GM12878 (cell line): ENCODE measurements around the gene USP11. TPM values are rescaled to one million over a fixed set of nuclear protein-coding genes. Genes with fewer than 3 reads are reported as not detected.

Experiments used
- ATAC-seq: fragments of 200-7000 bp; cut with Tn5 transposase; 3 replicates; pipeline ENCODE4 v1.9.1; 2020; ENCODE audit warnings: mild to moderate bottlenecking, moderate library complexity
- BruUV-seq: library from RNA; stranded (reverse); fragments of 400-500 nt; replicated peaks from 2 replicates; lab custom pipeline; 2021; lab: Mats Ljungman, UMichigan
- CTCF ChIA-PET: fragments of 300-600 bp; sonication (Branson Sonifier 250); formaldehyde crosslinking; extraction: SDS; loops from one replicate; lab custom pipeline; 2021; ENCODE audit warnings: inconsistent platforms; lab: Yijun Ruan, JAX
- POLR2A ChIA-PET: fragments of 350-600 bp; formaldehyde crosslinking; extraction: SDS; loops from one replicate; lab custom pipeline; 2021; ENCODE audit warnings: inconsistent platforms; lab: Charles Lee
- RAD21 ChIA-PET: fragments of 300-600 bp; sonication (Branson Sonifier 250); formaldehyde crosslinking; loops from one replicate; lab custom pipeline; 2023; ENCODE audit warnings: antibody characterized with exemption; ENCODE audit not compliant: unreplicated experiment; lab: Charles Lee
- SMC1A ChIA-PET: fragments of 300-600 bp; sonication (Branson Sonifier 250); formaldehyde crosslinking; loops from one replicate; lab custom pipeline; 2023; ENCODE audit not compliant: unreplicated experiment, uncharacterized antibody; lab: Charles Lee
- DNase-seq: peaks from one replicate; pipeline ENCODE4 v3.0.0-alpha.2; 2011; ENCODE audit warnings: low read depth, low spot score
- FAIRE-seq: peaks from 3 replicates; lab custom pipeline; 2011; peaks lifted over from hg19 to GRCh38; lab: Jason Lieb, UNC
- H2AFZ ChIP-seq: 2 replicates; pipeline ENCODE4 v1.6.0; 2011; ENCODE audit warnings: low read depth, low read length, control low read depth; ENCODE audit not compliant: control insufficient read depth
- H3K27ac ChIP-seq: 2 replicates; pipeline ENCODE4 v1.5.1; 2011; ENCODE audit warnings: control low read depth; ENCODE audit not compliant: control insufficient read depth, insufficient read depth
- H3K27me3 ChIP-seq, 2 experiments: replicated peaks in 1 of 2; 2 replicates each; pipeline versions ENCODE4 v1.6.0 to v1.6.1; 2011; ENCODE audit warnings: low read length in 1 of 2; ENCODE audit not compliant: control insufficient read depth in 2 of 2, insufficient read depth in 2 of 2
- H3K36me3 ChIP-seq, 2 experiments: 2 replicates each; pipeline ENCODE4 v1.5.1; 2011; ENCODE audit warnings: low read length in 1 of 2; ENCODE audit not compliant: control insufficient read depth in 2 of 2, insufficient read depth in 2 of 2
- H3K4me1 ChIP-seq: 2 replicates; pipeline ENCODE4 v1.6.1; 2011; ENCODE audit warnings: mild to moderate bottlenecking, low read length, moderate library complexity, mixed read lengths; ENCODE audit not compliant: control insufficient read depth, insufficient read depth
- H3K4me2 ChIP-seq: 2 replicates; pipeline ENCODE4 v1.6.0; 2011; ENCODE audit warnings: control low read depth; ENCODE audit not compliant: control insufficient read depth, insufficient read depth
- H3K4me3 ChIP-seq: fragments of 200-600 bp; sonication (generic); 2 replicates; pipeline ENCODE4 v1.5.1; 2016
- H3K79me2 ChIP-seq: 2 replicates; pipeline ENCODE4 v1.6.0; 2011; ENCODE audit warnings: low read length; ENCODE audit not compliant: control insufficient read depth, insufficient read depth
- H3K9ac ChIP-seq: 2 replicates; pipeline ENCODE4 v1.8.0; 2011; ENCODE audit warnings: low read length, control low read depth, mixed read lengths; ENCODE audit not compliant: control insufficient read depth, insufficient read depth
- H3K9me3 ChIP-seq: replicated peaks from 3 replicates; pipeline ENCODE4 v1.5.1; 2011; ENCODE audit warnings: mild to moderate bottlenecking, low read length; ENCODE audit not compliant: control insufficient read depth, insufficient read depth
- H4K20me1 ChIP-seq: 2 replicates; pipeline ENCODE4 v1.6.0; 2011; ENCODE audit not compliant: control insufficient read depth, insufficient read depth
- ATF2 ChIP-seq: IDR thresholded peaks from 2 replicates; pipeline ENCODE4 v1.6.1; 2012; ENCODE audit warnings: low read length, inconsistent platforms
- GABPA ChIP-seq: IDR thresholded peaks from 2 replicates; pipeline ENCODE4 v1.6.1; 2014; ENCODE audit warnings: antibody characterized with exemption, low read depth, mild to moderate bottlenecking, inconsistent platforms
- GATAD2B ChIP-seq: fragments of 450-650 bp; conservative IDR thresholded peaks from 2 replicates; pipeline ENCODE4 v1.6.1; 2017; ENCODE audit warnings: low read depth, mild to moderate bottlenecking, moderate library complexity
- HDAC6 ChIP-seq: fragments of 200-600 bp; sonication (generic); IDR thresholded peaks from one replicate; pipeline ENCODE4 v1.8.0; 2017; ENCODE audit warnings: antibody characterized with exemption; ENCODE audit not compliant: unreplicated experiment
- MTA2 ChIP-seq: fragments of 450-650 bp; IDR thresholded peaks from 2 replicates; pipeline ENCODE4 v1.6.1; 2016; ENCODE audit warnings: low read depth, mild to moderate bottlenecking, moderate library complexity
- MXI1 ChIP-seq: fragments of 150-350 bp; IDR thresholded peaks from 2 replicates; pipeline ENCODE4 v1.6.1; 2011; ENCODE audit warnings: low read depth, mild to moderate bottlenecking, inconsistent platforms, low read length, improper control_type of control experiment
- NBN ChIP-seq: fragments of 450-650 bp; IDR thresholded peaks from 2 replicates; pipeline ENCODE4 v1.6.1; 2016
- NFIC ChIP-seq: IDR thresholded peaks from 2 replicates; pipeline ENCODE4 v1.6.1; 2012; ENCODE audit warnings: low read depth, mild to moderate bottlenecking, inconsistent platforms, low read length, moderate library complexity
- NFYA ChIP-seq: IDR thresholded peaks from 2 replicates; pipeline ENCODE4 v1.6.1; 2011; ENCODE audit warnings: low read depth, mild to moderate bottlenecking, low read length, improper control_type of control experiment, borderline replicate concordance
- PBX3 ChIP-seq: IDR thresholded peaks from 2 replicates; pipeline ENCODE4 v1.6.1; 2011; ENCODE audit warnings: mild to moderate bottlenecking, low read depth, low read length, moderate library complexity; ENCODE audit not compliant: insufficient replicate concordance
- SRF ChIP-seq, 2 experiments: IDR thresholded peaks; 2 replicates each; pipeline ENCODE4 v1.6.1; 2011; ENCODE audit warnings: low read depth in 2 of 2, low read length in 2 of 2, mild to moderate bottlenecking in 1 of 2, moderate library complexity in 1 of 2
- ZNF274 ChIP-seq: IDR thresholded peaks from one replicate; pipeline ENCODE4 v1.8.0; 2011; ENCODE audit not compliant: insufficient read length, insufficient read depth
- WGBS: methylation state at CpG from one replicate; pipeline ENCODE4 v1.1.6; 2016; ENCODE audit warnings: low lambda C conversion rate; ENCODE audit not compliant: insufficient replicate concordance, insufficient coverage; ENCODE audit errors: missing lambda C conversion rate; 5-methylcytosine and 5-hydroxymethylcytosine counted together
- in situ Hi-C: fragments of 300-500 bp; cut with MboI; formaldehyde crosslinking; loops from 9 replicates; pipeline ENCODE4 v1.14.3; 2018; ENCODE audit warnings: mixed read lengths
- intact Hi-C: fragments of 100-400 bp; cut with micrococcal nuclease; formaldehyde crosslinking; loops from one replicate; pipeline ENCODE4 v1.14.2; 2022; ENCODE audit not compliant: unreplicated experiment
- polyA plus RNA-seq, 11 experiments: library from polyadenylated mRNA; depleted of rRNA in 4 of 11; unstranded in 6 of 11; stranded (reverse) in 5 of 11; fragments of >200 nt; fragmentation: Nextera tagmentation in 4 of 11; fragmentation: Illumina TruSeq in 1 of 11; extraction: Ambion mirVana in 4 of 11; extraction: Trizol in 1 of 11; gene quantifications; 1 replicate in 1 of 11; 2 replicates in 10 of 11; pipeline versions ENCODE4 v1.2.1 to v1.2.3, GENCODE V29; 2011 to 2016; ENCODE audit warnings: inconsistent platforms in 2 of 11, missing spikeins in 2 of 11, low read depth in 1 of 11
- total RNA-seq, 4 experiments: library from RNA; depleted of rRNA in 3 of 4; stranded (reverse); fragments of >200 nt in 3 of 4; fragmentation: Illumina TruSeq in 1 of 4; extraction: Trizol in 1 of 4; gene quantifications; 2 replicates each; pipeline versions ENCODE4 v1.2.1 to v1.2.3, GENCODE V29; 2013 to 2021
- TF ChIP-seq, protein P1 (sequence below): fragments of 450-650 bp; IDR thresholded peaks from 2 replicates; pipeline ENCODE4 v1.6.1; 2017; ENCODE audit warnings: mild to moderate bottlenecking, low read depth, inconsistent platforms; ENCODE audit not compliant: poor library complexity, severe bottlenecking

The USP11 gene
- total and polyA plus RNA-seq, 10 of the 15 experiments (the other 5 are each of a cell fraction or from before 2014, with no cell fraction given): 3.3 to 44.0 (median 20.9) TPM

DNA sequence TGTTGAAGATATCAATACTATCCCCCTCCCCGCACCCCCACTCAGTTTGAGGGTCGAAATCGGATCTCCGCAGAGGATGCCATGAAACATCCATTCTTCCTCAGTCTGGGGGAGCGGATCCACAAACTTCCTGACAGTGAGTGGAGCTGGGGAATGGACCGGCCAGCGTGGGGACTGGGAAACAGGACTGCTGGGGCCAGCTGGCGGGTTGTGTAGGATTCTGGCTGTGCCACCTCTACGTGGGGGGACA, 5.5 kb upstream of the USP11 start:
- H3K27me3 ChIP-seq: no peaks in the 10 kb centered on the region
- peaks cover under 1% of the 10 kb centered on the region; the same call in 1 of the 2 replicates for H3K79me2 ChIP-seq
- H4K20me1 ChIP-seq: peaks cover 5% of the 10 kb centered on the region; the same call in 1 of the 2 replicates
- RAD21 ChIA-PET: no interaction called here
- no peak overlapping the region for H3K4me3 ChIP-seq
- no peak overlapping the region for H2AFZ ChIP-seq
- no peak overlapping the region for H3K27ac ChIP-seq
- intact Hi-C loops (no loop called here), in situ Hi-C loops (no loop called here)
- ATAC-seq (no peak), DNase-seq (no peak)
- POLR2A ChIA-PET: no interaction called here
- CTCF ChIA-PET: no interaction called here
- no peak overlapping the region for H3K4me2 ChIP-seq
- SMC1A ChIA-PET: no interaction called here
- no peak for TF ChIP-seq ZNF274
- no peak for TF ChIP-seq HDAC6
- no peak for TF ChIP-seq NFYA
- TF ChIP-seq MTA2: no peak
- TF ChIP-seq GABPA: no peak
- TF ChIP-seq ATF2: no peak
- TF ChIP-seq, protein P1, sequence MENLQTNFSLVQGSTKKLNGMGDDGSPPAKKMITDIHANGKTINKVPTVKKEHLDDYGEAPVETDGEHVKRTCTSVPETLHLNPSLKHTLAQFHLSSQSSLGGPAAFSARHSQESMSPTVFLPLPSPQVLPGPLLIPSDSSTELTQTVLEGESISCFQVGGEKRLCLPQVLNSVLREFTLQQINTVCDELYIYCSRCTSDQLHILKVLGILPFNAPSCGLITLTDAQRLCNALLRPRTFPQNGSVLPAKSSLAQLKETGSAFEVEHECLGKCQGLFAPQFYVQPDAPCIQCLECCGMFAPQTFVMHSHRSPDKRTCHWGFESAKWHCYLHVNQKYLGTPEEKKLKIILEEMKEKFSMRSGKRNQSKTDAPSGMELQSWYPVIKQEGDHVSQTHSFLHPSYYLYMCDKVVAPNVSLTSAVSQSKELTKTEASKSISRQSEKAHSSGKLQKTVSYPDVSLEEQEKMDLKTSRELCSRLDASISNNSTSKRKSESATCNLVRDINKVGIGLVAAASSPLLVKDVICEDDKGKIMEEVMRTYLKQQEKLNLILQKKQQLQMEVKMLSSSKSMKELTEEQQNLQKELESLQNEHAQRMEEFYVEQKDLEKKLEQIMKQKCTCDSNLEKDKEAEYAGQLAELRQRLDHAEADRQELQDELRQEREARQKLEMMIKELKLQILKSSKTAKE: no peak
- TF ChIP-seq GATAD2B: no peak
- TF ChIP-seq PBX3: no peak
- no peak for TF ChIP-seq MXI1
- no peak for TF ChIP-seq NBN
- TF ChIP-seq SRF (IDR thresholded peaks at IDR 0.05; ENCODE audit: low read depth in 2 of 2, low read length in 2 of 2): no peak
- TF ChIP-seq NFIC: no peak
- TF ChIP-seq, all 136 proteins: peak for 0
- 95% methylated on average over 9 of the region's 9 CpGs for WGBS
- Histone ChIP-seq H3K4me1 (no peaks in the 10 kb centered on the region), H3K9ac (no peak overlapping the region), H3K36me3 (peaks cover 29 to 30% of the 10 kb centered on the region in 2 experiments; a peak in 3 of 4 replicates), H3K9me3 (no peaks in the 10 kb centered on the region)
- FAIRE-seq: no peak
- no TSS peak for BruUV-seq
